ENCODE results near the gene UFM1.
"Not testable (repeated sequence)": the region's sequence is repeated elsewhere in the genome, so short reads cannot be mapped to it uniquely, and the experiment has no call there.

The UFM1 gene

DNA sequence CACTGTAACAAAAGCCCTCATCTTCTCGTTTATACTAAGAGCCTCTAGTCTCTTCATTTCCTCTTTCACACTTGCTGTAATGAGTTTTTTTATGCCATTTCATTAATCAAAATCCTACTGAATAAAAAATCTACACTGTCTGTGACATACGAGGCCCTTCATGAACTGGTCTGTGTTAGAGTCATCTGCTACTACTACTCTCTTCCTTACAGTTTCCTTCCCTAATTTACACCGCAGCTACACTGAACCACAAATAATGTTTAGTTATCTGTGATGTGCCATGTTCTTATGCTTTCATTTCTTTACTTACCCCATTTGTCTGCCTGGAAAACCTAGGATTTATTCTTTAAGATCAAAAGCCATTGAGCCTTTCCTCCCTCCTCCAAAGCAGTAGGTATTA is 16.0 kb downstream of the UFM1 start:
- no peak for DNase-seq

DNA sequence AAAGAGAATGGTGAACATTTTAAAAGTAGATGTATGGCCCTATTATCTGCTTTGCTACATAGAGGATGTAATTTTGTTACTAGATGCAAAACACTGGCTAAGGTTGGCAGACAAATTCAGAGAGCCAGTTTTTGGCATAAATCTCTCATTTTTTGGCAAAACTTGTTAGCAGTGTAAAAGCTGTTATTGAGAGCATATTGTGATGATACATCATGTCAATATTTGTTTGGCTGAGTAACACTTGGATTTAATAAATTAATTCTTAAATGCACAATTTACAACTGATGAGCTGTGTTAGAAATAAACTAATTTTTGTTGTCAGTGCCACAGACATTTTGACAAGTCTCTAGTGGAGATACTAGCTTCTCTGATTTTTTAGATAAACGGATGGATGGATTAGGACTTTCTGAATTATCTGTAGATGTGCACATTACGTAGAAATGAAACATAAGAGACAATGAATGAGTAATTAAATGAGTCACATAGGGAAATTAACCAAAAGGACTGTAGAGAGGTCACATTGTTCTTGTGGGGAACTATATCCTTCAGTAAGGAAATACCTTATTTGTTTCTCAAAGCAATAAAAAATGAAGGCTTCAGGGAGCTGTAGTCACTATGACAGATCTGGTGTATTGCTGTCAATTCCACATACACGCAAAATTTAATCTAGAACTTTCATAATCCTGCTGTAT is 17.4 kb downstream of the UFM1 start:
- no peak for DNase-seq

DNA sequence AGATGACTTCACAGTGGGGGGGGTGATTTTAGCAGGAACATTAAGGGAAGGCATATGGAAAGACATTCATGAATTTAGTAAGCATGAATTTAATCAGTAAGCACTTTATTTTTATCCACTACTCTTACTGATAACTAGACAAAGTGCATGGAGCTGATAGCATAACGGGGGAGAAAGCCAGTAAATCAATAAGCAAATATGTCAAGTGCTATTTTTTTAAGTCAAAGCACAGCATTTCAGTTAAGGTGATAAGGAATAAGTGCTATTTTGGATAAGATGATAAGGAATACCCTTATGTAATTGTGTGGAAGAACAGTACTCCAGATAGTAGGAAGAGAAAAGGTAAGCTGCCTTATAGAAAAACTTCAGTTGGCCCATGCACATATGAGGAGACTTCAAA is 19.4 kb downstream of the UFM1 start:
- DNase-seq: no peak

DNA sequence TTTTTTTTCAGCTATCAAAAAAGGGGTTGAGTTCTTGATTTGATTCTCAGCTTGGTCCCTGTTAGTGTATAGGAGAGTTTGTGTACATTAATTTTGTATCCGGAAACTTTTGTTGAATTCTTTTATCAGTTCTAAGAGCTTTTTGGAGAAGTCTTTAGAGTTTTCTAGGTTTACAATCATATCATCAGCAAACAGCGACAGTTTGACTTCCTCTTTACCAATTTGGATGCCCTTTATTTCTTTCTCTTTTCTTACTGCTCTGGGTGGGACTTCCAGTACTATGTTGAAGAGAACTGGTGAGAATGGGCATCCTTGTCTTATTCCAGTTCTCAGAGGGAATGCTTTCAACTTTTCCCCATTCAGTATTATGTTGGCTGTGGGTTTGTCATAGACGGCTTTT is 20.4 kb downstream of the UFM1 start:
- not testable (repeated sequence) for DNase-seq

DNA sequence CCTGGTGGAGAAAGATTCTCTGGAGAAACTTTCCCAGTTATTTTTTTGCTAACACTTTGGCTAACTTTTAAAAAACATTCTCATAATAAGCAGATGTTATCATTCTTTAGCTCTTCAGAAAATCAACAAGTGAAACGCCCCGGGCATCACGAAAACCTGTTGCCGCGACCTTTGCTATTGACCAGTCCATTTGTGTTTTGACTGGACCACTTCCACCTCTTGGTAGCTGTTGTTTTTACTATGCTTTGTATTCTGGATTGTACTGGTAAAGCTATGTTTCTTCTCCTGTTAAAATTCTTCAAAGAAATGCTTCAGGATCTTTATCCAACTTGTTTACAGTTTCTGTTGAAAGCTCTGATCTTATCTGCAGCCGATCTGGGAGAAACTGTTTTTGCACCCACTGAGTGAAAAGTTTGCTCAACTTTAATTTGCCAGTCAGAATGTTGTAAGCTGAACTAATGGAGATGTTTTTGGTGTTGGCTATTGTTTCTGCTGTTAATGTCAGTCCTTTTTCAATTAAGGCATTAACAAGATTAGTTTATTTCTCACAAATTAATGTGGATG is 23.3 kb downstream of the UFM1 start:
- DNase-seq: no peak

DNA sequence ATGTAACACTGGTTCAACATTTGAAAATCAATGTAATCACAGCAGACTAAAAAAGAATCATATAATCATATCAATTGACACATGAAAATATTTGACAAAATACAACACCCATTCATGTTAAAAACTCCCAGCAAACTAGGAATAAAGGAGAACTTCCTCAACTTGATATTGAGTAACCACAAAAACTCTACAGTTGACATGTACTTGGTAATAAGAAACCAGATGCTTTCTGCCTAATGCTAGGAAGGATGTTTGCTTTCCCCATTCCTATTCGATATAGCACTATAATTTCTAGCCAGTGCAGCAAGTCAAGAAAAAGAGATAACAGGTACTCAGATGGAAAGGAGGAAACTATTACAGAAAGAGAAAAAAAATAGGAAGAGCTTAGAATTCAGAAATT is 26.9 kb downstream of the UFM1 start:
- DNase-seq: no peak

DNA sequence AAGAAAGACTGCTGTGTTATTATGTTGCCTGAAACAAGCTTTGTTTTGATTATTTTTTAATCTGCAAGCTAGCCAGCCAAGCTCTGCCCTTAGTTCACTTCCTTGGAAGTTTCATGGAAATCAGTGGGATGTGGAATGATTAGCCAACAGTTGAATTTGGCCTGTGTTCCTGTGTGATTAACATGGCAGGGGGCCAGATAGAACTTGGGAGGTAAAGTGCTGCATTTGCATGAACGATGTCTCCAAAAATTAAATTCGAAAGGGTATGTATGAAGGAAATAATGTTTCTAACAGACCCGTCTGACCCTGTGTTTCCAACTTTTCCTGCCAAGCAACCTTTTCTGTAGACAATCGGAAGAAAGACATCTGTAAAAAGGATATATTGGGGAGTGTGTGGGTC is 32.2 kb downstream of the UFM1 start:
- DNase-seq: no peak

DNA sequence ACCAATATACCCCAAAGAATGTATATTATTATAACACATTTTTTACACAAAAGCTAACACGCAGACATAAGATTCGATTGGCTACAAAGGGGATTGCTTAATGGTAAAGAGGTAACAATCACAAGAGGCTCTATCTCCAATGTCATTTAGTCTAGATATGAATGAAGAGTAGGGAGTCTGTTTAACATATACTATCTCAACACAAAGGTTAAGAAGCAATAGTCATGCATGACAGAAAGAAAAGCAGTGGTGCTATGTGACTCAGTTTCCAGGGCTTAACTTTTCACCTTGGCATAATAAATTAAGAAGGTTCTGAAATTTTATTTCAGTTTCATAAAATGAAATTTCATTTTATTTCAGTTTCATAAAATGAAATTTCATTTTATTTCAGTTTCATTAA is 33.3 kb downstream of the UFM1 start:
- no peak for DNase-seq

DNA sequence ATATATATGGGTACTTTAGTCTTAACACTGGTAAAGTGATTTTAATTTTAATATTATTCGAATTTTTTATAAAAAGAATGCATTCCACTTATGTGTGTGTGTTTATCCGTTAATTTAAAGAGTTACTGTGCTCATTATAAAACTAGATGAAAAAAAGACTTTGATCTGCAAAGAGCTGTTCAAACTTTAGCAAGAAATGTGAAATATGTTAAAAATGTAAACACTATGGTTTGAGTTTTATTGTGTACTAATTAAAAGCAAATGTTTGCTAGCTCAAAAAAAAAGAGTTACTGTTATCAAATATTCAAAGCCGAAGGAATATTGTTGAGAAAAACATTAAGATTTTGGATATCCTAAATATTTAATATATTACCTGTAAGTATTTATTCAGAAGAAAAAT is 34.5 kb downstream of the UFM1 start:
- no peak for DNase-seq

DNA sequence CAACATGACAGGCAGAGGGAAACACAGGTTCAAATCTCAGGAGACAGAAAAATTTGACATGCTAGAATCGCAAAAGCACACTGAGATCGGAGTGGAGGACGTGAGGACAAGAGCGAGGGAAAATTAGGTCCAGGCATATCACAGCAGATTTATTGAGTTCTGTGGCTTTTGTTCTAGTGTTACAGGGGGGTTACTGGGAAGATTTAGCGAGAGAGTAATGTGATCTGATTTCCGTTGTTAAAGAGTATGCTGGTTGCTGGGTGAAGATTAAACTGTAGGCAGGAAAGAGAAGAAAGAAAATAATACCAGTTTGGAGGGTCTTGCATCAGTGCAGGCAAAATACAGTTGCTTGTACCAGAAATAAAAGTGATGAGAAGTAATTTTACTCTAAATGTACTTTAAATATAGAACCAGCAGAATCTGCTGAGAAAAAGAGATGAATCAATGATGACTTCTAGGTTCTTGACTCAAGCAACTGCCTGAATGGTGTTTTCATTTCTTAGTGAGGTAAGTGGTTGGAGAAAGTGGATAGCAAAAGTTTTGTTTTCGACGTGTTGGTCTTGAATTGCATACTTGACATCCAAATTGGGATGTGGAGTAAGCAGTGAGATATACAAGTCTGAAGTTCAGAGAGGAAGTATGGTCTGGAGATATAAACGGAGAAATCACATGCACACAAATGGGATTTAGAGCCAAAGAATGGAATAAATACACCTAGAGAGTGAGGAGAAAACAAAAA is 35.7 kb downstream of the UFM1 start:
- no peak for DNase-seq

DNA sequence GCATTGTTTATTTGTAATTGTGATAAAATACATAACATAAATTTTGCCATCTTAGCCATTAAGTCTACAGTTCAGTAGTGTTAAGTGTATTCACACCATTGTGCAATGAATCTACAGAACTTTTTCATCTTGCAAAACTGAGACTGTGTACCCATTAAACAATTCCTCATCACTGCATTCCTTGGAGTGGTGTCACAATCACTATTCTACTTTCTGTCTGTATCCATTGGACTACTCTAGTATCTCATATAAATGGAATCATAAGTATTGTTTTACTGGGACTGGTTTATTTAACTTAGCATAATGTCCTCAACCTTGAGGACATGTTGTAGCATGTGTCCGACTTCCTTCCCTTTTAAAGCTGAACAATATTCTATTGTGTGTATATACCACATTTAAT is 36.8 kb downstream of the UFM1 start:
- no peak for DNase-seq

DNA sequence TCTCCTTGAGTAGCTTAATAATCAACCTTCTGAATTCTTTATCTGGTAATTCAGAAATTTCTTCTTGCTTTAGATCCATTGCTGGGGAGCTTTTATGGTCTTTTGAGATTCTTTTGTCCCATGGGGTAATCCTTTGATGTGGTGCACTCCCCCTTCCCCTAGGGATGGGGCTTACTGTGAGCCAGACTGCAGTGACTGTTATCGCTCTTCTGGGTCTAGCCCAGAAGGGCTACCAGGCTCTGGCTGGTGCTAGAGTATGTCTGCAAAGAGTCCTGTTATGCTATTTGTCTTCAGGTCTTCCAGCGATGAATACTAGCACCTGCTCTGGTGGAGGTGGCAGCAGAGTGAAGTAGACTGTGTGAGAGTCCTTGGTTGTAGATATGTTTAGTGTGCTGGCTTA is 41.7 kb downstream of the UFM1 start:
- no peak for DNase-seq

DNA sequence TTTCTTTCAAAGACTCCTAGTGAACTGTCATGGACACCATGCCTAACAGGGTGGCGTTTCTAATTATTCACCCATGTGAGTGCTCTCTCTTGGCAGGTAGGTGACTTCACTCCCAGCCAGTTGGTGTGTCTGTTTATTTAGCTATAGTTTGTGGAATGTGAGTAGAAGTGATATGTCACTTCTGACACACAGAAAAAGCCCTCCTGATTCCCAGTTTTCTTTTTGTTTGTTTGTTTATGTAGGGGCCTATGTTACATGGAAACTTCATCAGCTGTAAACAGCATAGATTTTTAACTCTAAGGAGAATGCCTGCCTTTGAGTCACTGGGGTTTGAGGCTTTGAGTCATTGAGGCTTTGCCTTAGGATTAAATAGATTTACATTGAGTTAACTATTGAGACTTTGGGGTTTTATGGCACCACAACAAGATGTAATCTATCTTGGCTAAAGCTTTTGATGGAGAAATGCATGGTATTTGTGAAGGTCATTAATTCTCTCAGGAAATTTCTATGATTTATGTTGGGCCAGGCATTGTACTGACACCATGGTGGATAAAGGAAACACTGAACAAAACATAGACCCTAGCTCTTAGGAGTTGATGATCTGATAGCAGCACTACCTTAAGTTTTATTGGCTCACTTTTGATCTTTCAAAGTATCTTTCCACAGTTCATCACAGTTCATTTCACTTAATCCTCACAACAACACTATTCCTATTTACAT is 45.3 kb downstream of the UFM1 start:
- DNase-seq: no peak

DNA sequence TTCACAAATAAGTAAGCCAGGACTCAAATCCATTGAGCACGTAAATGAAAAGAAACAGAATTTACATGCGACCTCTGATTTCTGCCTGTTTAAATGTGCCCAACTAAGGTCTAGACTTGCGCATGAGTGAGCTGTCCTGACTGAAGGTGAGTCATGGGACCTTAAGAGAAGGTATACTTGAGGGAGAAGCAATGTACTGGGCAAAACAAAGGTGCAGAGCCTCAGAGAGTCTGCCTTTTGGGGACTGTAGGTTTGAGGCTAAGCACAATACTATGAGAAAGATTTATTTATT is 45.8 kb downstream of the UFM1 start:
- no peak for DNase-seq

DNA sequence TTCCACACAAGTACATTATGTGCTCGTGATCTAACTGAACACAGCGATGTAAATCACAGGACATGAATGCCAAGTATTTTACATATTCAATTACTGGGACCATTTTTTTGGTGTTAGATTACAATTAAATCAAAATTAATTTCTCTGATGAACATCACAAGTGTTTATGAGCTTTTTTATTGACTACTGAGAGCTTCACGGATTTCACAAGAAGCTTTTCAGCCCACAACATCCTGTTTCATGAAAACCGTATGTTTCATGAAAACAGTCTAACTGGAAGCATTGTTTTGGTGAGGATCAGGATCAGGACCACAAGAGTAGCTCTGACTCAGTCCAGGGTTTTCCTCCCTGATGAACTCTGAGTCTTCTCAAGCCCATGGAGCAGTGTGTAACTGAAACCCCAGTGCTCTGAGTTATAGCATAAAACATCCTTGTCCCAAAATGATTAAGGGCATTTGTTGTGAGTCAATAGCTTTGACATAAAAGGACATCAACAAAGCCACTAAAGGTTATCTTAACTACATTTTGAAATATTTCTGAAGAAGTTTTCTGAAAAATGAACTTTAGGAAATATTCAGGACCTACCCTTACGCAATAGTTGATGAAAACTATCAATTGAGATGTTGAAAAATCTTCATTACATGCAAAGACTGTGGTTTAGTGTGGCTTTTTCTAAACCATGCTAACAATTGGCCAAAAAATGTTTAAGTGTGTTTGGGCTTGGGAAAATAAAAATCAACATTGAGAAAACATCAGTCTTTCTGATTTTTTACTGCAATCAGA is 49.3 kb downstream of the UFM1 start:
- DNase-seq: no peak

DNA sequence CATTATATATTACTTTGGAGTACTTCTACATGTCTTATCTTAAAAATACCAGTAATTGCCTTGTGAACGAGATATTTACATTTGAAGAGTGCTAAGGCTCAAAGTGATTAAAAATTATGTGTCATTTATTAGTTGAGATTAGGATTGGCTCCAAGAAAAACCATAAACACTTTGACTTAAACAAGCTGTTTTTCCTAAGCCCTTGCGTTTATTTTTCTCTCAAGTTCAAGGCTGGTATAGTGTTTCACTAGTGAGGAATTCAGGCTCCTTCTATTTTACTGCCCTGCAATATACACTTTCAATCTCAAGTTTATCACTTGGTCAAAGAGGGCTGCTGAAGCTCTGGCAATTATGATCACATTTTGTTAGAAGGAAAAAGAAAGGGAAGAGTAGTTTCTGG is 49.9 kb downstream of the UFM1 start:
- no peak for DNase-seq

DNA sequence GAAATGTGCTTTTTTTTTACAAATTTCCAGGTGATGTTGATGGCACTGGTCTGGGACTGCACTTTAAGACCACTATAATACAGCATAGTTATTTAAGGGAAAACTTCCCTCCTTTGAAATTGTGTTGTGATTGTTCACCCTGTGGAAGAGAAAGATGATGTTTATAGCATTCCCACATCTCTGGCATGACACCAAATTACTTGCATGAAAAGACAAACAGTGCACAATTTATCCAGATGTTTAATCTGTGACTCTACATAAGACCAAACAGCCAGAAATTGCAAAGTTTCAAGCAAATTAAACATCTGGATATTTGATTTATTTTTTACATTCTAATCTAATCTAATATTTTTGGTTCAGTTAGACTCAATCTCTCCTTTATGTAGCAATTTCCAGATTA is 51.6 kb downstream of the UFM1 start:
- DNase-seq: no peak

DNA sequence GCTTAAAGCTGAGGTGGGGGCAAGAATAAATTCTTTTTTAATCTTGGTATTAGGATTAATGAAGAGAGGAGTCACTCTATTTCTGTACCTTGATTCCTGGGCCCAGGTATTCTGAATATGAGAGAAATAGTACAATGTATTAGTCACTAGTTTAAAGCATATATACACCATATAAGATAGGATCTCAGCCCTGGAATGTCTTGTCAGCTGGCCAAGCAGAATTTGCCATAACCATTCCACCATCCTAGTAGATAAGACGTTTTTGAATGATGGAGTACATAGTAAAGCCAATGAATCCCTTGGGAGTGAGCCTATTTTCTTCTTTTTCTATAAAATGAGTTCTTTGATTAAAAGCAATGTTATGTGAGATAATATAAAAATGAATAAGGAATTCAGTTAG is 55.6 kb downstream of the UFM1 start:
- no peak for DNase-seq

DNA sequence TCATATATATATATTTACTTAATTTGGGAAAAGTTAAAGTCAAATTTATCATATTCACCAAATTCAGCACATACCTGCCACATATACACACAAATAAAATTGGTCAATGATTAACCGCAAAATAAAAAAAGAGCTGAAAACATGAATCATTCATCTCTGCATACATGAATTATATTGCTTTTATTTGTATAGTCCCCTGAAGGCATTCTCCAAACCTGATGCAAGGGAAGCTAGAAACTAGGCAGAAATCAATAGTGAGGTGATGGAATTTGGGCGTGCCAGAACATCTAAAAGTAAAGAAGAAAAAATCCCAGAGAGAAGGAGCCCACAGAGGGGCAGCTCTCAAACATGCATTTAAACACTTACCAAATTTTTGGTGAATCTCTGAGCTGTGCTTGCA is 60.1 kb downstream of the UFM1 start:
- no peak for DNase-seq

DNA sequence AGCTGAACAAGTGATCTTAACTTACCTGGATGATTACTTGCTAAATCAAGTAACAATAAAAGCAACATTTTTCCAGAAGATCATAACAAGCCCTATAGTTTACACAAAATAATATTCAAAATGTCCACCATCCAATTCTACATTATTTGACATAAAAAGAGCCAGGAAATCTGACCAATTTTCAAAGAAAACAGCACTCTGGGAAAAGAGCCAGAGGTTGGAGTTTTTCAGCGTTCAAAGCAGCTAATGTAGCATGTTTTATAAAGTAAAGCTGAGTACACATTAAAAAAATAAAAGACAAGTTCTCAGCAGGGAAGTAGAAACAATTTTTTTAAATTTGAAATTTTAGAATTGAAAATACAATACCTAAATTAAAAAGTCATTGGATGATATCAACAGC is 62.6 kb downstream of the UFM1 start:
- no peak for DNase-seq

Measured in hypothalamus (tissue), 51 donors.